GM18520 (cell line): ENCODE measurements around the gene STS.

Experiments
- ATAC-seq: cut with Tn5 transposase; IDR thresholded peaks from one replicate; pipeline ENCODE4 v1.9.1; 2021; ENCODE audit not compliant: unreplicated experiment

Gene STS

GRCh38 chrX:7147413-7147977 lies at the start of gene STS:
STS (plus strand) TSS chrX:7147712; CDS start chrX:7253200, 105,488 bp downstream.
- ATAC-seq, result peak; percentile 28

- ATAC-seq, result no peak
These were observed 47.5 kb upstream of the STS start for GRCh38 chrX:7100022-7100421.

GRCh38 chrX:7102119-7102518 lies 45.4 kb upstream of the STS start:
- ATAC-seq, result no peak

- no peak for ATAC-seq
These were observed 40.9 kb upstream of the STS start for GRCh38 chrX:7106649-7107048.

GRCh38 chrX:7108030-7108429 lies 39.5 kb upstream of the STS start:
- no peak for ATAC-seq

- ATAC-seq, result no peak
These were observed 38.4 kb upstream of the STS start for GRCh38 chrX:7109049-7109531.

GRCh38 chrX:7109838-7110793 lies 37.4 kb upstream of the STS start:
- peak; percentile 66 for ATAC-seq

GRCh38 chrX:7110821-7111276 lies 36.7 kb upstream of the STS start:
- peak; percentile 46 for ATAC-seq

- no peak for ATAC-seq
These were observed 36.0 kb upstream of the STS start for GRCh38 chrX:7111518-7111917.

GRCh38 chrX:7112071-7112470 lies 35.4 kb upstream of the STS start:
- ATAC-seq, result no peak

- peak; percentile 73 for ATAC-seq
These were observed 32.0 kb upstream of the STS start for GRCh38 chrX:7115557-7115956.

- no peak for ATAC-seq
These were observed 31.4 kb upstream of the STS start for GRCh38 chrX:7116081-7116480.

- no peak for ATAC-seq
These were observed 29.9 kb upstream of the STS start for GRCh38 chrX:7117587-7117986.

GRCh38 chrX:7119950-7120877 lies 27.3 kb upstream of the STS start:
- ATAC-seq, result no peak

- ATAC-seq, result no peak
These were observed 26.7 kb upstream of the STS start for GRCh38 chrX:7120878-7121219.

GRCh38 chrX:7127056-7127455 lies 20.5 kb upstream of the STS start:
- ATAC-seq, result no peak

GRCh38 chrX:7131621-7132020 lies 15.9 kb upstream of the STS start:
- ATAC-seq, result no peak

GRCh38 chrX:7132335-7133049 lies 15.0 kb upstream of the STS start:
- ATAC-seq, result no peak

GRCh38 chrX:7133050-7133440 lies 14.5 kb upstream of the STS start:
- no peak for ATAC-seq

- no peak for ATAC-seq
These were observed 12.5 kb upstream of the STS start for GRCh38 chrX:7134981-7135380.
